GM12891 (cell line): ENCODE data around the gene GOLGA6C.

Experiments used
- PAX5 ChIP-seq: IDR thresholded peaks from 2 replicates; pipeline ENCODE4 v1.6.1; 2011; ENCODE audit warnings: low read length, moderate library complexity, mild to moderate bottlenecking; ENCODE audit not compliant: insufficient read depth, severe bottlenecking
- POLR2A ChIP-seq: IDR thresholded peaks from 2 replicates; pipeline ENCODE4 v1.6.1; 2011; ENCODE audit warnings: low read depth, low read length, control low read depth
- POLR2AphosphoS5 ChIP-seq: IDR thresholded peaks from 2 replicates; pipeline ENCODE4 v1.6.1; 2011; ENCODE audit warnings: low read depth, low read length, control low read depth
- POU2F2 ChIP-seq: IDR thresholded peaks from 2 replicates; pipeline ENCODE4 v1.6.1; 2011; ENCODE audit warnings: low read depth, mild to moderate bottlenecking, control low read depth, low read length, moderate library complexity
- TAF1 ChIP-seq: IDR thresholded peaks from 2 replicates; pipeline ENCODE4 v1.6.1; 2011; ENCODE audit warnings: low read depth, low read length, control low read depth

- TF ChIP-seq POLR2A = no peak
- TF ChIP-seq PAX5 = no peak
- TF ChIP-seq POLR2AphosphoS5 = no peak
- no peak for TF ChIP-seq TAF1
- no peak for TF ChIP-seq POU2F2
Measured at GRCh38 chr15:75228787-75229186, 29.3 kb upstream of the GOLGA6C start.
